ENCODE data around the gene TRIM24. TPM values are rescaled to one million over a fixed set of nuclear protein-coding genes. Genes with fewer than 3 reads are reported as not detected.

TRIM24 gene
- total RNA-seq, 4 donors from 2014 or later = 13.5 to 21.1 (median 17.7) TPM

DNA sequence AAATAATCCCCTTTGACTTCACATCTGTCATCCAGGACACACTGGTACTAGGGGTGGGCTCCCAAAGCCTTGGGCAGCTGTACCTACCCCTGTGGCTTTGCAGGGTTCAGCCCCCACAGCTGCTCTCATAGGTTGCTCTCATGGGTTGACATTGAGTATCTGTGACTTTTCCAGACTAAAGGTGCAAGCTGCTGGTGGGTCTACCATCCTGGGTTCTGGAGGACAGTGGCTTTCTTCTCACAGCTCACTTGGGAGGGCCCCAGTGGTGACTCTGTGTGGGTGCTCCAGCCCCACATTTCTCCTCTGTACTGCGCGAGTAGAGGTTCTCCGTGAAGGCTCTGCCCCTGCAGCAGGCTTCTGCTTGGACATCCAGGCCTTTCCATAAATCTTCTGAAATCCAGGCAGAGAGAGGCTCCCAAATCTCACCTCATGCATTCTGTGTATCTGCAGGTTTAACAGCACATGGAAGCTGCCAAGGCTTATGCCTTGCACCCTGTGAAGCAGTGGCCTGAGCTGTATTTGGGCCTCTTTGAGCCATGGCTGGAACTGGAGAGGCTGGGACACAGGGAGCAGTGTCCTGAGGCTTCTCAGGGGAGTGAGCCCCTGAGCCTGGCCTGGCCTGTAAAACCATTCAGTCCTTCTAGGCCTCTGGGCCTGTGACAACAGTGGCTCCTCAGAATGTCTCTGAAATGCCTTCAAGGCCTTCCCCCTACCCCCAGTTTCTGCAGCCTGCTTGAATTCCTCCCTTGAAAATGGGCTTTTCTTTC, 52.2 kb downstream of the TRIM24 start:
- WGBS, 2 donors = 100% methylated on average over 3 of the region's 3 CpGs
- TF ChIP-seq POLR2A (IDR thresholded peaks at IDR 0.05) = no peak
- TF ChIP-seq, protein P1, sequence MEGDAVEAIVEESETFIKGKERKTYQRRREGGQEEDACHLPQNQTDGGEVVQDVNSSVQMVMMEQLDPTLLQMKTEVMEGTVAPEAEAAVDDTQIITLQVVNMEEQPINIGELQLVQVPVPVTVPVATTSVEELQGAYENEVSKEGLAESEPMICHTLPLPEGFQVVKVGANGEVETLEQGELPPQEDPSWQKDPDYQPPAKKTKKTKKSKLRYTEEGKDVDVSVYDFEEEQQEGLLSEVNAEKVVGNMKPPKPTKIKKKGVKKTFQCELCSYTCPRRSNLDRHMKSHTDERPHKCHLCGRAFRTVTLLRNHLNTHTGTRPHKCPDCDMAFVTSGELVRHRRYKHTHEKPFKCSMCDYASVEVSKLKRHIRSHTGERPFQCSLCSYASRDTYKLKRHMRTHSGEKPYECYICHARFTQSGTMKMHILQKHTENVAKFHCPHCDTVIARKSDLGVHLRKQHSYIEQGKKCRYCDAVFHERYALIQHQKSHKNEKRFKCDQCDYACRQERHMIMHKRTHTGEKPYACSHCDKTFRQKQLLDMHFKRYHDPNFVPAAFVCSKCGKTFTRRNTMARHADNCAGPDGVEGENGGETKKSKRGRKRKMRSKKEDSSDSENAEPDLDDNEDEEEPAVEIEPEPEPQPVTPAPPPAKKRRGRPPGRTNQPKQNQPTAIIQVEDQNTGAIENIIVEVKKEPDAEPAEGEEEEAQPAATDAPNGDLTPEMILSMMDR (IDR thresholded peaks at IDR 0.05) = no peak
- DNase-seq (ENCODE audit: low spot score in 2 of 2) = no peak
- H3K4me3 ChIP-seq (ENCODE audit: low read depth, poor library complexity, severe bottlenecking) = no peak overlapping the region
- intact Hi-C loops (cut with DNase I; ENCODE audit: low total_unique reads) = no loop called here

DNA sequence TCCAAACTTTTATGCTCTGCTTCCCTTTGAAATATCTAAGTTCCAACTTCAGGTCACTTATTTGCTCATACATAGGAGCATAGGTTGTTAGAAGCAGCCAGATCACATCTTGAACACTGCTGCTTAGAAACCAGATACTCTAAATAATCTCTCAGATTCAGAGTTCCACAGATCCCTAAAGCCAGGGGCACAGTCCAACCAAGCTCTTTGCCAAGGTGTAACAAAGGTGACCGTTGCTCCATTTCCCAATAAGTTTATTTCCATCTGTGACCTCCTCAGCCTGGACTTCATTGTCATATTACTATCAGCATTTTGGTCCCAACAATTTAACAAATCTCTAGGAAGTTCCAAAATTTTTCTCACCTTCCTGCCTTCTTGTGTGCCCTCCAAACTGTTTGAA, 52.8 kb downstream of the TRIM24 start:
- DNase-seq (ENCODE audit: low spot score in 2 of 2) = no peak
- no peak overlapping the region for H3K4me3 ChIP-seq (ENCODE audit: low read depth, poor library complexity, severe bottlenecking)
- intact Hi-C loops (cut with DNase I; ENCODE audit: low total_unique reads) = no loop called here
- 96 to 100% methylated on average over 1 of the region's 1 CpG for WGBS, 2 donors
- TF ChIP-seq, protein P1 (IDR thresholded peaks at IDR 0.05) = no peak
- no peak for TF ChIP-seq POLR2A (IDR thresholded peaks at IDR 0.05)

DNA sequence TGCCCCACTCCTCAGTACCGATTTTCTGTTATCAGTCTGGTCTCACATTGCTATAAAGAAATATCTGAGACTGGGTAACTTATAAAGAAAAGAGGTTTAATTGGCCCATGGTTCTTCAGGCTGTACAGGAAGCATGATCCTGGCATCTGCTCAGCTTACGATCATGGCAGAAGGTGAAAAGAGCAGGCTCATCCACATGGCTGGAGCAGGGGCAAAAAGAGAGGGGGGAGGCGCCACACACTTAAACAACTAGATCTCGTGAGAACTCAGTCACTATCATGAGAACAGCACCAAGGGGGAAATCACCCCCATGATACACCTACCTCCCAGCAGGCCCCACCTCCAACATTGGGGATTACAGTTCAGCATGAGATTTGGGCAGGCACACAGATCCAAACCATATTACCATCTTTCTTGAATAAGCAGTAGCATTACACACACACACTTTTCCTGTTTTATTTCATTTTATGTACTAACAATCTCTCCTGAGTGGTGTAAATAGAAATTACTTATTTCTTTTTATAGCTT, 53.3 kb downstream of the TRIM24 start:
- no peak overlapping the region for H3K4me3 ChIP-seq (ENCODE audit: low read depth, poor library complexity, severe bottlenecking)
- intact Hi-C loops (cut with DNase I; ENCODE audit: low total_unique reads) = no loop called here
- 92 to 99% methylated on average over 4 of the region's 4 CpGs for WGBS, 2 donors
- TF ChIP-seq, protein P1 (IDR thresholded peaks at IDR 0.05) = no peak
- no peak for TF ChIP-seq POLR2A (IDR thresholded peaks at IDR 0.05)
- no peak for DNase-seq (ENCODE audit: low spot score in 2 of 2)

DNA sequence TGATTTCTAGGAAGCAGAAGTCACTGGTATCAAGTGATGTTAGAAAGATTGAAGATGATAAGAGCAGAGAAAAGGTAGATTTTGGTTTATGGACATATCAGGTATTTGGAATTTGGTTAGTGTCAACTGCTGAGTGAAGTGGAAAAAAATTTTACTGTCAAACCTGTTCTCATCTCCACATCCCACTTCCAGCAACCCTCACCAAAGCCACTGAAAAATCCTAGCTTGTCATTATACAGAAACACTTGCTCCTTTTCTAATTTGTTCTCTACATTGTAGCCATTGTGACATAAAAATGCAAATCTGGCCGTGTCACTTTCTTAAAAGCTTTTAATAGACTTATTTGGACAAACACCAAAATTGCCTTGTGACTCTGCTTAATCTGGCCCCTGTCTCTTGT, 54.0 kb downstream of the TRIM24 start:
- intact Hi-C loops (cut with DNase I; ENCODE audit: low total_unique reads) = no loop called here
- WGBS, 2 donors = 39 to 47% methylated on average over 1 of the region's 1 CpG
- no peak for TF ChIP-seq POLR2A (IDR thresholded peaks at IDR 0.05)
- TF ChIP-seq, protein P1 (IDR thresholded peaks at IDR 0.05) = no peak

GRCh38 chr7:138515001-138515528, 55.0 kb downstream of the TRIM24 start:
- no peak overlapping the region for H3K4me3 ChIP-seq (ENCODE audit: low read depth, poor library complexity, severe bottlenecking)
- intact Hi-C loops (cut with DNase I; ENCODE audit: low total_unique reads) = no loop called here
- no peak for DNase-seq (ENCODE audit: low spot score in 2 of 2)
- 83 to 89% methylated on average over 7 of the region's 7 CpGs for WGBS, 2 donors
- no peak for TF ChIP-seq POLR2A (IDR thresholded peaks at IDR 0.05)
- TF ChIP-seq, protein P1 (IDR thresholded peaks at IDR 0.05) = no peak

More for the DNA sequence above, 54.0 kb downstream of the TRIM24 start:
- no peak for DNase-seq (ENCODE audit: low spot score in 2 of 2)
- H3K4me3 ChIP-seq (ENCODE audit: low read depth, poor library complexity, severe bottlenecking) = no peak overlapping the region
